ENCODE results near the gene SAE1.
"Not testable (repeated sequence)": the region's sequence is repeated elsewhere in the genome, so short reads cannot be mapped to it uniquely, and the experiment has no call there.

SAE1 gene

GRCh38 chr19:47097396-47098201 lies 33.0 kb upstream of the SAE1 start:
- no peak for DNase-seq (ENCODE audit: low read depth)
- H3K4me3 ChIP-seq (ENCODE audit: low read length) = no peak overlapping the region
- TF ChIP-seq, protein P1, sequence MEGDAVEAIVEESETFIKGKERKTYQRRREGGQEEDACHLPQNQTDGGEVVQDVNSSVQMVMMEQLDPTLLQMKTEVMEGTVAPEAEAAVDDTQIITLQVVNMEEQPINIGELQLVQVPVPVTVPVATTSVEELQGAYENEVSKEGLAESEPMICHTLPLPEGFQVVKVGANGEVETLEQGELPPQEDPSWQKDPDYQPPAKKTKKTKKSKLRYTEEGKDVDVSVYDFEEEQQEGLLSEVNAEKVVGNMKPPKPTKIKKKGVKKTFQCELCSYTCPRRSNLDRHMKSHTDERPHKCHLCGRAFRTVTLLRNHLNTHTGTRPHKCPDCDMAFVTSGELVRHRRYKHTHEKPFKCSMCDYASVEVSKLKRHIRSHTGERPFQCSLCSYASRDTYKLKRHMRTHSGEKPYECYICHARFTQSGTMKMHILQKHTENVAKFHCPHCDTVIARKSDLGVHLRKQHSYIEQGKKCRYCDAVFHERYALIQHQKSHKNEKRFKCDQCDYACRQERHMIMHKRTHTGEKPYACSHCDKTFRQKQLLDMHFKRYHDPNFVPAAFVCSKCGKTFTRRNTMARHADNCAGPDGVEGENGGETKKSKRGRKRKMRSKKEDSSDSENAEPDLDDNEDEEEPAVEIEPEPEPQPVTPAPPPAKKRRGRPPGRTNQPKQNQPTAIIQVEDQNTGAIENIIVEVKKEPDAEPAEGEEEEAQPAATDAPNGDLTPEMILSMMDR (IDR thresholded peaks at IDR 0.05; ENCODE audit: insufficient read depth, low read depth, low read length, missing control alignments) = no peak

- TF ChIP-seq, protein P1 (IDR thresholded peaks at IDR 0.05; ENCODE audit: insufficient read depth, low read depth, low read length, missing control alignments) = no peak
- no peak for DNase-seq (ENCODE audit: low read depth)
- no peak overlapping the region for H3K4me3 ChIP-seq (ENCODE audit: low read length)
These were observed 32.0 kb upstream of the SAE1 start for GRCh38 chr19:47098608-47099007.

DNA sequence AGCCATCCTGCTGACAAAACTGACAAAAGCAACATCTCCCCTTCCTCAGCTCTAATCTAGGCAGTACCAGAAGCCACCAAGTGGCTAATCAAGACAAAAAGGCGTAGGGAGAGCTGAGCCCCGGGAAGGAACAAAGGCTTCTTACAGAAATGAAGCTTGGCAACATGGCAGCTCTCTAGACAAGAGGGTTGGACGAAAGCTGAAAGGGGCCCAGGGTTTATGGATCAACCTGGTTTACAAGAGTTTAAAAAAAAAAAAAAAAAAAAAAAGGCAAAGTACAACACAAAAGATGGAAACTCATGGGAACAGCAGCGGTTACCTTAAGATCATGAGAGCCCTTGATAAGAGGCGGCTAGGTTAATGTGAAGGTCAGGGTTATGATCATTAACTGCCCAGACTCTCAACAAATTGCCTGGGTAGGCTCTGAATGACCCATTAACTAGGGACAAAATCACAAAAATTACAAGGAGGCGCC lies 31.0 kb upstream of the SAE1 start:
- TF ChIP-seq, protein P1 (IDR thresholded peaks at IDR 0.05; ENCODE audit: insufficient read depth, low read depth, low read length, missing control alignments) = no peak
- DNase-seq (ENCODE audit: low read depth) = no peak

GRCh38 chr19:47100290-47100689 lies 30.3 kb upstream of the SAE1 start:
- TF ChIP-seq, protein P1 (IDR thresholded peaks at IDR 0.05; ENCODE audit: insufficient read depth, low read depth, low read length, missing control alignments) = no peak
- DNase-seq (ENCODE audit: low read depth) = no peak

More for the DNA sequence above, 31.0 kb upstream of the SAE1 start:
- no peak overlapping the region for H3K4me3 ChIP-seq (ENCODE audit: low read length)

DNA sequence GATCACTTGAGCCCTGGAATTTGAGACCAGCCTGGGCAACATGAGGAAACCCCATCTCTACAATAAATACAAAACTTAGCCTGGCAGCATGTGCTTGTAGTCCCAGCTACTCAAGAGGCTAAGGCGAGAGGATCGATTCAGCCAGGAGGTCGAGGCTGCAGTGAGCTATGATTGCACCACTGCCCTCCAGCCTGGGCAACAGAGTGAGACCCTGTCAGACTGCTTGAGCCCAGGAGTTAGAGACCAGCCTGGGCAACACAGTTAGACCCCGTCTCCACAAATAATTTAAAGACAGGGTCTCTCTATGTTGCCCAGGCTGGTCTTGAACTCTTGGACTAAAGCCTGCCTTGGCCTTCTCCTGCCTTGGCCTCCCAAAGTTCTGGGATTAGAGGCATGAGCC lies 29.5 kb upstream of the SAE1 start:
- DNase-seq (ENCODE audit: low read depth); H3K4me3 ChIP-seq (ENCODE audit: low read length): not testable (repeated sequence)

More at GRCh38 chr19:47100290-47100689, 30.3 kb upstream of the SAE1 start:
- H3K4me3 ChIP-seq (ENCODE audit: low read length) = no peak overlapping the region

GRCh38 chr19:47102346-47103060 lies 28.1 kb upstream of the SAE1 start:
- TF ChIP-seq, protein P1 (IDR thresholded peaks at IDR 0.05; ENCODE audit: insufficient read depth, low read depth, low read length, missing control alignments) = no peak
- no peak overlapping the region for H3K4me3 ChIP-seq (ENCODE audit: low read length)
- DNase-seq (ENCODE audit: low read depth) = no peak

GRCh38 chr19:47104680-47105079 lies 26.0 kb upstream of the SAE1 start:
- DNase-seq (ENCODE audit: low read depth) = no peak
- H3K4me3 ChIP-seq (ENCODE audit: low read length) = no peak overlapping the region
- TF ChIP-seq, protein P1 (IDR thresholded peaks at IDR 0.05; ENCODE audit: insufficient read depth, low read depth, low read length, missing control alignments) = no peak

All from epithelial cell of esophagus (primary cell).